Lung (tissue), 12 donors: ENCODE results near the gene POU2F2. TPM values are rescaled to one million over a fixed set of nuclear protein-coding genes. Genes with fewer than 3 reads are reported as not detected.
A peak's percentile ranks its signal among the peaks of the same experiment; 100 is the strongest.

Experiments used
- ATAC-seq: fragments of 200-7000 bp; cut with Tn5 transposase; one replicate; pipeline ENCODE4 v1.9.1; 2020; ENCODE audit warnings: moderate number of reproducible peaks; ENCODE audit not compliant: insufficient read depth, low FRiP score
- DNase-seq, 3 donors: peaks; one replicate each; pipeline ENCODE4 v3.0.0-alpha.2; 2013 to 2017
- H3K27ac ChIP-seq, 2 donors: one replicate each; pipeline ENCODE4 v1.5.1; 2013; ENCODE audit warnings: mild to moderate bottlenecking in 2 of 2, moderate library complexity in 2 of 2, control low read depth in 1 of 2, inconsistent platforms in 1 of 2, low read depth in 1 of 2, low read length in 1 of 2
- H3K27me3 ChIP-seq, 3 donors: one replicate each; pipeline ENCODE4 v1.5.1; 2013; ENCODE audit warnings: low read length in 2 of 3; ENCODE audit not compliant: control insufficient read depth in 3 of 3, insufficient read depth in 3 of 3
- H3K36me3 ChIP-seq, 4 donors: one replicate each; pipeline ENCODE4 v1.5.1; 2013; ENCODE audit warnings: low read length in 4 of 4, mild to moderate bottlenecking in 1 of 4, moderate library complexity in 1 of 4; ENCODE audit not compliant: control insufficient read depth in 4 of 4, insufficient read depth in 4 of 4
- H3K4me1 ChIP-seq, 5 donors: one replicate each; pipeline ENCODE4 v1.5.1; 2013; ENCODE audit warnings: low read length in 5 of 5, mild to moderate bottlenecking in 2 of 5, moderate library complexity in 1 of 5; ENCODE audit not compliant: control insufficient read depth in 5 of 5, insufficient read depth in 5 of 5
- H3K4me3 ChIP-seq: one replicate; pipeline ENCODE4 v1.5.1; 2013; ENCODE audit warnings: mild to moderate bottlenecking, control low read depth, moderate library complexity
- H3K9ac ChIP-seq, 2 donors: one replicate each; pipeline ENCODE4 v1.5.1; 2013; ENCODE audit warnings: low read length in 2 of 2, control low read depth in 1 of 2; ENCODE audit not compliant: insufficient read depth in 1 of 2
- H3K9me3 ChIP-seq, 4 donors: one replicate each; pipeline ENCODE4 v1.5.1; 2013; ENCODE audit warnings: low read length in 3 of 4, mild to moderate bottlenecking in 1 of 4, moderate library complexity in 1 of 4; ENCODE audit not compliant: control insufficient read depth in 4 of 4, insufficient read depth in 3 of 4
- CTCF ChIP-seq: IDR thresholded peaks from 2 replicates; pipeline ENCODE4 v1.5.1; 2012; ENCODE audit warnings: mild to moderate bottlenecking; ENCODE audit errors: control extremely low read depth, extremely low read depth
- WGBS, 2 donors: extraction: QIAGEN DNeasy Blood & Tissue Kit; methylation state at CpG; one replicate each; pipeline ENCODE4 v1.1.7; 2013; 5-methylcytosine and 5-hydroxymethylcytosine counted together
- polyA plus RNA-seq, 2 donors: library from polyadenylated mRNA; stranded (reverse); fragments of 200-250 nt; gene quantifications; one replicate each; pipeline ENCODE4 v1.2.1, GENCODE V29; 2013
- total RNA-seq, 2 donors: library from RNA; depleted of rRNA in 1 of 2; stranded (reverse); fragments of >200 nt in 1 of 2; gene quantifications; one replicate each; pipeline ENCODE4 v1.2.1, GENCODE V29; 2014 to 2021
- donor health status: control.
- donor health status: control.
- donor health status: Bipolar disorder and iron deficiency.
- donor health status: healthy.
- donor health status: DM: yes; HTN: yes; CAD: no.

The POU2F2 gene
- total and polyA plus RNA-seq, 4 donors = 1.9 to 11.9 (median 5.4) TPM

- Histone ChIP-seq H3K9me3 (peaks cover 0 to 3% (median 0%) of the 10 kb centered on the region in 4 donors), H3K27ac (no peak overlapping the region), H3K4me1 (peaks cover 0 to 3% (median 0%) of the 10 kb centered on the region in 5 donors), H3K27me3 (peaks cover 0 to 17% (median 14%) of the 10 kb centered on the region in 3 donors), H3K9ac (no peak overlapping the region), H3K4me3 (no peak overlapping the region), H3K36me3 (no peaks in the 10 kb centered on the region)
- TF ChIP-seq CTCF = no peak
- DNase-seq (peak in 1 of 3 donors; percentile 6), ATAC-seq (no peak)
- WGBS, 2 donors = 44 to 58% methylated on average over 9 of the region's 9 CpGs
These were observed 66.0 kb downstream of the POU2F2 start for GRCh38 chr19:42066075-42066754.

- TF ChIP-seq CTCF = no peak
- Histone ChIP-seq H3K27me3 (peaks cover 0 to 17% (median 14%) of the 10 kb centered on the region in 3 donors), H3K4me3 (no peak overlapping the region), H3K36me3 (no peaks in the 10 kb centered on the region), H3K9me3 (peaks cover 0 to 3% (median 0%) of the 10 kb centered on the region in 4 donors), H3K27ac (no peak overlapping the region), H3K9ac (no peak overlapping the region), H3K4me1 (peaks cover 0 to 3% (median 0%) of the 10 kb centered on the region in 5 donors)
- DNase-seq (no peak), ATAC-seq (no peak)
- WGBS, 2 donors = 91 to 98% methylated on average over 9 of the region's 9 CpGs
These were observed 66.7 kb downstream of the POU2F2 start for GRCh38 chr19:42065511-42065910.

- no peak overlapping the region for H3K4me3 ChIP-seq
- H3K9me3 ChIP-seq = peaks cover 0 to 3% (median 0%) of the 10 kb centered on the region in 4 donors
- H3K27ac ChIP-seq = no peak overlapping the region
- H3K27me3 ChIP-seq = peaks cover 0 to 17% (median 14%) of the 10 kb centered on the region in 3 donors
- no peak for TF ChIP-seq CTCF
- 93 to 96% methylated on average over 10 to 13 of the region's 13 CpGs for WGBS, 2 donors
- DNase-seq (no peak), ATAC-seq (no peak)
- H3K9ac ChIP-seq = no peak overlapping the region
- peaks cover 0 to 3% (median 0%) of the 10 kb centered on the region in 5 donors for H3K4me1 ChIP-seq
- no peaks in the 10 kb centered on the region for H3K36me3 ChIP-seq
These were observed 67.2 kb downstream of the POU2F2 start for GRCh38 chr19:42065051-42065450.

GRCh38 chr19:42064432-42064831, 67.8 kb downstream of the POU2F2 start:
- H3K4me3 ChIP-seq = no peak overlapping the region
- peaks cover 0 to 17% (median 14%) of the 10 kb centered on the region in 3 donors for H3K27me3 ChIP-seq
- peaks cover 0 to 3% (median 0%) of the 10 kb centered on the region in 4 donors for H3K9me3 ChIP-seq
- no peak for TF ChIP-seq CTCF
- 78 to 92% methylated on average over 6 of the region's 6 CpGs for WGBS, 2 donors
- H3K36me3 ChIP-seq = no peaks in the 10 kb centered on the region
- DNase-seq (no peak), ATAC-seq (no peak)
- H3K27ac ChIP-seq = no peak overlapping the region
- no peak overlapping the region for H3K9ac ChIP-seq
- H3K4me1 ChIP-seq = no peaks in the 10 kb centered on the region
